GM23248 (cell line): Measurements from ENCODE around the gene CYS1. TPM values are rescaled to one million over a fixed set of nuclear protein-coding genes. Genes with fewer than 3 reads are reported as not detected.

ENCODE experiments used
- DNase-seq: peaks from one replicate; pipeline ENCODE4 v3.0.0-alpha.2; 2015
- H2AFZ ChIP-seq: fragments of 200-600 bp; sonication (generic); 2 replicates; pipeline ENCODE4 v1.6.1; 2016; ENCODE audit warnings: antibody characterized with exemption
- H3F3A ChIP-seq: fragments of 200-600 bp; sonication (generic); 2 replicates; pipeline ENCODE4 v1.6.1; 2016; ENCODE audit warnings: mild to moderate bottlenecking, antibody characterized with exemption, mixed run types; ENCODE audit not compliant: insufficient read depth
- H3K27ac ChIP-seq: fragments of 200-600 bp; sonication (generic); 2 replicates; pipeline ENCODE4 v1.5.1; 2016; ENCODE audit warnings: mild to moderate bottlenecking
- H3K27me3 ChIP-seq: fragments of 200-600 bp; sonication (generic); replicated peaks from 2 replicates; pipeline ENCODE4 v1.6.1; 2016; ENCODE audit warnings: mild to moderate bottlenecking; ENCODE audit not compliant: insufficient read depth
- H3K36me3 ChIP-seq: fragments of 200-600 bp; sonication (generic); 2 replicates; pipeline ENCODE4 v1.6.1; 2016; ENCODE audit warnings: low read depth, mild to moderate bottlenecking
- H3K4me1 ChIP-seq: fragments of 200-600 bp; sonication (generic); 2 replicates; pipeline ENCODE4 v1.6.1; 2016; ENCODE audit warnings: mild to moderate bottlenecking; ENCODE audit not compliant: insufficient read depth
- H3K4me2 ChIP-seq: fragments of 200-600 bp; sonication (generic); one replicate; pipeline ENCODE4 v1.6.1; 2016; ENCODE audit warnings: mild to moderate bottlenecking; ENCODE audit not compliant: unreplicated experiment
- H3K4me3 ChIP-seq: fragments of 200-600 bp; sonication (generic); 2 replicates; pipeline ENCODE4 v1.5.1; 2016; ENCODE audit warnings: mild to moderate bottlenecking
- H3K79me2 ChIP-seq: fragments of 200-600 bp; sonication (generic); 2 replicates; pipeline ENCODE4 v1.6.1; 2016; ENCODE audit warnings: mild to moderate bottlenecking; ENCODE audit not compliant: insufficient read depth
- H3K9ac ChIP-seq: fragments of 200-600 bp; sonication (generic); 2 replicates; pipeline ENCODE4 v1.6.1; 2016; ENCODE audit warnings: mild to moderate bottlenecking
- H3K9me2 ChIP-seq: fragments of 200-600 bp; sonication (generic); 2 replicates; pipeline ENCODE4 v1.6.1; 2016; ENCODE audit warnings: mixed run types, mild to moderate bottlenecking, moderate library complexity; ENCODE audit not compliant: insufficient read depth
- H3K9me3 ChIP-seq: fragments of 200-600 bp; sonication (generic); one replicate; pipeline ENCODE4 v1.6.1; 2017; ENCODE audit warnings: low read depth
- H4K20me1 ChIP-seq: fragments of 200-600 bp; sonication (generic); 2 replicates; pipeline ENCODE4 v1.6.0; 2016; ENCODE audit not compliant: insufficient read depth
- EZH2 ChIP-seq: fragments of 200-600 bp; sonication (generic); IDR thresholded peaks from 2 replicates; pipeline ENCODE4 v1.6.1; 2018; ENCODE audit warnings: antibody characterized with exemption, mild to moderate bottlenecking; ENCODE audit not compliant: insufficient read depth, poor library complexity, severe bottlenecking
- EZH2phosphoT487 ChIP-seq: fragments of 200-600 bp; sonication (generic); IDR thresholded peaks from 2 replicates; pipeline ENCODE4 v1.6.1; 2018; ENCODE audit warnings: antibody characterized with exemption, moderate library complexity, mild to moderate bottlenecking, low read depth; ENCODE audit not compliant: insufficient read depth
- WGBS, 2 experiments: methylation state at CpG; one replicate each; pipeline ENCODE4 v1.1.6; 2015 to 2017; ENCODE audit warnings: low lambda C conversion rate in 2 of 2, low coverage in 1 of 2; ENCODE audit errors: missing lambda C conversion rate in 2 of 2; 5-methylcytosine and 5-hydroxymethylcytosine counted together
- in situ Hi-C: fragments of 300-500 bp; cut with MboI; formaldehyde crosslinking; loops from 2 replicates; pipeline ENCODE4 v1.15.0; 2020
- polyA plus RNA-seq: library from polyadenylated mRNA; unstranded; fragments of >200 nt; fragmentation: Nextera tagmentation; extraction: Ambion mirVana; gene quantifications from 2 replicates; pipeline ENCODE4 v1.2.1, GENCODE V29; 2016
- total RNA-seq: library from RNA; depleted of rRNA; stranded (reverse); fragments of >200 nt; shearing (Covaris generic); gene quantifications from 2 replicates; pipeline ENCODE4 v1.2.3, GENCODE V29; 2014

The CYS1 gene
- total and polyA plus RNA-seq, 2 experiments from 2014 or later: 3.1 to 6.1 TPM

DNA sequence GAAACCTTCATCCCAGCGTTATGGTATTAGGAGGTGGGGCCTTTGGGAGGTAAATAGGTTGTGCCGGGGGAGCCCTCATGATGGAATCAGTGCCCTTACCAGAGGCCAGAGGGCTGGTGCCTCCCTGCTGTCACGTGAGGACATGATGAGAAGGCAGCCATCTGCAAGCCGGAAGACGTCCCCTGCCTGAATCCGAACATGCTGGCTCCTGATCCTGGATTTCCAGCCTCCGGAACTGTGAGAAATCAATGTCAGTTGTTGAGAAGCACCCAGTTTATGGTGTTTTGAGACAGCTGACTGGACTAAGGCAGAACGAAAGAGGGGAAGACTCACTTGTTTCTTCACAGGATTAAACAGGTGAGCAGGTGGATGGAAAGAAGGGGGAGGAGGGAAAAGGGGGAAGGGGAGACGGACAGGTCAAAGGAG lies 49.9 kb downstream of the CYS1 start:
- H3F3A ChIP-seq: no peaks in the 10 kb centered on the region
- H3K36me3 ChIP-seq: no peaks in the 10 kb centered on the region
- no peaks in the 10 kb centered on the region for H3K9me2 ChIP-seq
- H3K9ac ChIP-seq: no peak overlapping the region
- H3K4me1 ChIP-seq: no peaks in the 10 kb centered on the region; the same call in 1 of the 2 replicates
- H3K4me3 ChIP-seq: no peak overlapping the region
- H3K4me2 ChIP-seq: no peak overlapping the region
- no peaks in the 10 kb centered on the region for H3K9me3 ChIP-seq
- peak; percentile 52 for DNase-seq
- 20 to 21% methylated on average over 9 of the region's 9 CpGs for WGBS, 2 experiments
- no peaks in the 10 kb centered on the region for H3K79me2 ChIP-seq
- H2AFZ ChIP-seq: peak overlapping the region; percentile 50; the same call in 1 of the 2 replicates
- in situ Hi-C loops: no loop called here
- no peaks in the 10 kb centered on the region for H4K20me1 ChIP-seq
- no peak for TF ChIP-seq EZH2phosphoT487
- no peak for TF ChIP-seq EZH2
- H3K27me3 ChIP-seq: no peaks in the 10 kb centered on the region
- H3K27ac ChIP-seq: no peak overlapping the region

DNA sequence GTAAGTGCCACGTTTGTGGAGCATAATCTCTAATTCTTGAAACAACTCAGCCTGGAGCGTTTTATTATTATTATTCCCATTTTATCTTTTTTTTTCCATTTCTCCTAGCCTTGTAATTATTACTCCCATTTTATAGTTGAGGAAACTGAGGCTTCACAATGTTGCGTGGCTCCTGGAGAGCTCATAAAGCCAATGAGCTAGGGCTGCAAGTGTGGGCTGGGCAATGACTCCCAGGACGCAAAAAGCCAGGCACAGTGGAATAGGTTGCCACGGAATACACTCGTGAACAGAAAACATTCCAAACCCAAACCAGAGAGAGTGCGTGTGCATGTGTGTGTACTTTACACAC lies 50.4 kb downstream of the CYS1 start:
- Histone ChIP-seq H3K36me3 (no peaks in the 10 kb centered on the region), H3K9me3 (no peaks in the 10 kb centered on the region), H3K79me2 (no peaks in the 10 kb centered on the region), H3K4me1 (no peaks in the 10 kb centered on the region; the same call in 1 of the 2 replicates), H3K4me3 (no peak overlapping the region), H2AFZ (peak overlapping the region; percentile 50; the same call in 1 of the 2 replicates), H3K27ac (no peak overlapping the region), H3K27me3 (no peaks in the 10 kb centered on the region), H3K4me2 (no peak overlapping the region), H3K9me2 (no peaks in the 10 kb centered on the region), H4K20me1 (no peaks in the 10 kb centered on the region), H3K9ac (no peak overlapping the region), H3F3A (no peaks in the 10 kb centered on the region)
- no peak for TF ChIP-seq EZH2phosphoT487
- TF ChIP-seq EZH2: no peak
- no peak for DNase-seq
- 25 to 36% methylated on average over 7 of the region's 7 CpGs for WGBS, 2 experiments
- in situ Hi-C loops: no loop called here

DNA sequence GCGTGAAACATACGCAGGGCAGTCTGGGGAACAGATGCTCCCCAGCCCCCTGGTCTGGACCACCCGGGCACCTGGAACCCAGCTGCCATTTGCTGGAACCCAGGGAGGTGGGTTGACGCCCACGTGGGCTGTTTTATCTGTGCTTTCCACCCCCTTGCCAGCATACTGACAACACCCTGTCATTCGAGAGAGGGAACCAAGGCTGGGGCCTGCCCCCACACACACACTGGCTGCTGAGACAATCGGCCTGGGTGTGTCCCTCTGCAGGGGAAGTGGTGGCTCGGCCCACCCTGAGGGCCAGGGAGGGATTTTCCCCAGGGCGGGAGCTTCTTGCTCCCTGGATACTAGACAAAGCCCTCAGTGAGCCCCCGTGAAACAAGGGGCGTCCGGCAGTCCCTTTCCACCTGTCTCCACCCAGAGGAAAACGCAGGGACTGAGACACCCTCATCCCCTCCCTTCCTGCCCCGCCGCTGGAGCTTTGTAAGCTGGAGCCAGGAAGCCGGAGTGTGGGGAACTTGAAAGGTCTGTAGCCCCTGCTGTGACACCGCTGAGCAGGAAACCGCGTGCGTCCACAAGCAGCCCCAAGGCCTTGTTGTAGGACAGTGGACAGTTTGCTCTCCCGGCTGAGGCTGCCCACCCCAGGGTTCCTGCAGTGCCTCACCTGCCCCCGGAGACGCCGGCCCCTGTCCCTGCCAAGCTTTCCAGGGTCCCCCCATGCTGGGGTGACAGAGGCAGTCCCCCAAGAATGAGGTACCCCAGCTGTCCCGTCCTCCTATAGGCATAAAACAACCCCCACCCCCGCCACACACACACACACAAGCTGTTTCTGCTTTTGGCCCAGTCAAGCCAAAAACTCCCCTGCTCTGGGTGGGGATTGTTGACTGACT lies 51.0 kb downstream of the CYS1 start:
- H3K27me3 ChIP-seq: no peaks in the 10 kb centered on the region
- no peak for TF ChIP-seq EZH2
- no peak for TF ChIP-seq EZH2phosphoT487
- WGBS, 2 experiments: 25 to 29% methylated on average over 24 to 26 of the region's 26 CpGs
- no peaks in the 10 kb centered on the region for H3K79me2 ChIP-seq
- H3K4me2 ChIP-seq: no peak overlapping the region
- no peak overlapping the region for H3K27ac ChIP-seq
- H3K9me3 ChIP-seq: no peaks in the 10 kb centered on the region
- H3K4me3 ChIP-seq: no peak overlapping the region
- H3K9me2 ChIP-seq: no peaks in the 10 kb centered on the region
- in situ Hi-C loops: no loop called here
- H3F3A ChIP-seq: no peaks in the 10 kb centered on the region
- DNase-seq: peak; percentile 30
- no peaks in the 10 kb centered on the region for H4K20me1 ChIP-seq
- no peak overlapping the region for H3K9ac ChIP-seq
- H2AFZ ChIP-seq: peak overlapping the region; percentile 62
- no peaks in the 10 kb centered on the region; the same call in 1 of the 2 replicates for H3K4me1 ChIP-seq
- no peaks in the 10 kb centered on the region for H3K36me3 ChIP-seq

DNA sequence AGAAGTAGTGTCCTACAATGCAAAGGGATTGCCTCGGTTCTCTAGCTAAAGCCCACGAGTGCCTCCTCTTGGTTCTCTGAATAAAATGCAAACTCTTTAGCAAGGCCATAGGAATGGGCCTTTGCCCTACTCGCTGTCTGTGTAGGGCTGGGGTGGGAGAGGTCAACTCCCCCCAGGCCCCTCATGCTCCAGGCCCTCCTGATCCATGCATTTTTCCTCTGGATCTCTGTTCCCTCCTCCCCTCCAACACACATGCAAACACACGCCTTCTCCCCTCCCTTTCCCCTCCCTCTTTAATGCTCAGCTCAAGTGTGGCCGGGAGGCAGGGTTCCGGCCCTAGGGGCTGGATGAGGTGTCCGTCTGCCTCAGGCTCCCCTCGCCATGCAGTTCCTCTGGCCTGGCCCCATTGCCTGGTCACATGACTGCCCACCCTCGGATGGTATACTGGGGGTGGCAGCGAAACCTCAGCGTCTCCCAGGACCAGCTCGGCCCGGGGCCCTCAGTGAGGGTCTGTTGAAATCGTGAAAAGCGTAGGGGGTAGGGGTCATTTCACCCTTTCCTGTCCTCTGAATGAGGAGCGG lies 51.7 kb downstream of the CYS1 start:
- no peaks in the 10 kb centered on the region; the same call in 1 of the 2 replicates for H3K4me1 ChIP-seq
- H3K9ac ChIP-seq: no peak overlapping the region
- H3K4me2 ChIP-seq: no peak overlapping the region
- H3K9me3 ChIP-seq: no peaks in the 10 kb centered on the region
- no peaks in the 10 kb centered on the region for H3K27me3 ChIP-seq
- peak overlapping the region; percentile 62; the same call in 1 of the 2 replicates for H2AFZ ChIP-seq
- DNase-seq: no peak
- H3K9me2 ChIP-seq: no peaks in the 10 kb centered on the region
- no peak overlapping the region for H3K27ac ChIP-seq
- no peaks in the 10 kb centered on the region for H3K79me2 ChIP-seq
- in situ Hi-C loops: no loop called here
- H4K20me1 ChIP-seq: no peaks in the 10 kb centered on the region
- no peaks in the 10 kb centered on the region for H3K36me3 ChIP-seq
- no peaks in the 10 kb centered on the region for H3F3A ChIP-seq
- no peak overlapping the region for H3K4me3 ChIP-seq
- WGBS, 2 experiments: 67 to 73% methylated on average over 15 to 16 of the region's 16 CpGs
- TF ChIP-seq EZH2phosphoT487: no peak
- TF ChIP-seq EZH2: no peak
